CD14-positive monocyte (primary cell): ENCODE results near the gene SNX9. TPM values are rescaled to one million over a fixed set of nuclear protein-coding genes. Genes with fewer than 3 reads are reported as not detected.

Source experiments
- DNase-seq, 3 donors: peaks; one replicate each; pipeline ENCODE4 v3.0.0-alpha.2; 2011 to 2022
- H2AFZ ChIP-seq: 2 replicates; pipeline ENCODE4 v1.6.0; 2012; ENCODE audit warnings: mild to moderate bottlenecking, low read depth, low read length, inconsistent platforms; ENCODE audit not compliant: insufficient read depth, poor library complexity, severe bottlenecking
- H3K27ac ChIP-seq, 2 donors: 1 replicate in 1 of 2; 2 replicates in 1 of 2; pipeline ENCODE4 v1.5.1; 2012 to 2013; ENCODE audit warnings: low read length in 2 of 2, control low read depth in 1 of 2, inconsistent platforms in 1 of 2, low read depth in 1 of 2, mild to moderate bottlenecking in 1 of 2
- H3K27me3 ChIP-seq, 2 donors: one replicate each; pipeline versions ENCODE4 v1.6.0 to v1.6.1; 2011 to 2013; ENCODE audit warnings: low read length in 2 of 2; ENCODE audit not compliant: control insufficient read depth in 2 of 2, insufficient read depth in 2 of 2
- H3K36me3 ChIP-seq, 2 donors: replicated peaks in 1 of 2; 1 replicate in 1 of 2; 2 replicates in 1 of 2; pipeline versions ENCODE4 v1.5.1 to v1.6.1; 2012 to 2013; ENCODE audit warnings: low read length in 2 of 2, control low read depth in 1 of 2, inconsistent platforms in 1 of 2, mild to moderate bottlenecking in 1 of 2; ENCODE audit not compliant: insufficient read depth in 2 of 2, control insufficient read depth in 1 of 2
- H3K4me1 ChIP-seq, 2 donors: 1 replicate in 1 of 2; 2 replicates in 1 of 2; pipeline versions ENCODE4 v1.5.1 to v1.6.1; 2012 to 2013; ENCODE audit warnings: low read length in 2 of 2, control low read depth in 1 of 2, inconsistent platforms in 1 of 2, mild to moderate bottlenecking in 1 of 2, moderate library complexity in 1 of 2; ENCODE audit not compliant: insufficient read depth in 2 of 2, control insufficient read depth in 1 of 2
- H3K4me2 ChIP-seq: replicated peaks from 2 replicates; pipeline ENCODE3; 2012; ENCODE audit warnings: low read length, moderate library complexity, mild to moderate bottlenecking; ENCODE audit not compliant: poor library complexity, severe bottlenecking; ENCODE audit errors: extremely low read depth
- H3K4me3 ChIP-seq, 3 experiments: fragments of 200-600 bp in 1 of 3; sonication (generic) in 1 of 3; replicated peaks in 1 of 3; 1 replicate in 2 of 3; 2 replicates in 1 of 3; pipeline ENCODE4 v1.5.1; 2011 to 2013; ENCODE audit warnings: low read length in 3 of 3, mild to moderate bottlenecking in 3 of 3, control low read depth in 2 of 3, low read depth in 2 of 3, inconsistent platforms in 1 of 3, moderate library complexity in 1 of 3
- H3K79me2 ChIP-seq: 2 replicates; pipeline ENCODE4 v1.6.0; 2012; ENCODE audit warnings: mild to moderate bottlenecking, control low read depth, inconsistent platforms, low read length, moderate library complexity; ENCODE audit not compliant: insufficient read depth
- H3K9ac ChIP-seq: 2 replicates; pipeline ENCODE4 v1.6.0; 2017; ENCODE audit warnings: low read length, mild to moderate bottlenecking; ENCODE audit not compliant: insufficient read depth, poor library complexity, severe bottlenecking
- H3K9me3 ChIP-seq, 2 donors: replicated peaks in 1 of 2; 1 replicate in 1 of 2; 2 replicates in 1 of 2; pipeline versions ENCODE4 v1.5.1 to v1.6.1; 2012 to 2013; ENCODE audit warnings: low read length in 2 of 2, control low read depth in 1 of 2; ENCODE audit not compliant: control insufficient read depth in 1 of 2, insufficient read depth in 1 of 2
- H4K20me1 ChIP-seq: 2 replicates; pipeline ENCODE4 v1.6.0; 2012; ENCODE audit warnings: mild to moderate bottlenecking, low read length, control low read depth, moderate library complexity; ENCODE audit not compliant: insufficient read depth
- H3K27ac Mint-ChIP-seq, 7 donors: one replicate each; pipeline ENCODE4 v1.8.0; 2020; ENCODE audit warnings: mild to moderate bottlenecking in 7 of 7, mixed read lengths in 7 of 7, moderate library complexity in 6 of 7, inconsistent platforms in 2 of 7
- H3K27me3 Mint-ChIP-seq, 3 donors: one replicate each; pipeline ENCODE4 v1.8.0; 2021 to 2022; ENCODE audit warnings: low read depth in 3 of 3, mild to moderate bottlenecking in 3 of 3, mixed read lengths in 3 of 3, moderate library complexity in 3 of 3, inconsistent platforms in 1 of 3
- H3K36me3 Mint-ChIP-seq, 2 donors: one replicate each; pipeline ENCODE4 v1.8.0; 2020; ENCODE audit warnings: mixed read lengths in 2 of 2, inconsistent platforms in 1 of 2, mild to moderate bottlenecking in 1 of 2
- H3K4me1 Mint-ChIP-seq: one replicate; pipeline ENCODE4 v1.8.0; 2020; ENCODE audit warnings: mild to moderate bottlenecking, mixed read lengths
- H3K4me3 Mint-ChIP-seq, 2 donors: one replicate each; pipeline ENCODE4 v1.8.0; 2020; ENCODE audit warnings: mild to moderate bottlenecking in 2 of 2, mixed read lengths in 2 of 2, moderate library complexity in 1 of 2
- H3K9me3 Mint-ChIP-seq, 7 donors: one replicate each; pipeline ENCODE4 v1.8.0; 2020 to 2022; ENCODE audit warnings: mixed read lengths in 7 of 7, mild to moderate bottlenecking in 6 of 7, moderate library complexity in 6 of 7, inconsistent platforms in 2 of 7
- WGBS: methylation state at CpG from one replicate; pipeline ENCODE4 v1.1.5; 2013; ENCODE audit warnings: missing lambda C conversion rate; ENCODE audit not compliant: insufficient coverage; 5-methylcytosine and 5-hydroxymethylcytosine counted together
- intact Hi-C, 2 donors: fragments of 100-400 bp; cut with micrococcal nuclease; formaldehyde crosslinking; loops; one replicate each; pipeline versions ENCODE4 v1.15.0 to v1.15.1; 2023
- polyA plus RNA-seq, 3 donors: library from polyadenylated mRNA; depleted of rRNA in 1 of 3; unstranded in 2 of 3; stranded (reverse) in 1 of 3; fragments of 300-500 nt in 2 of 3; fragments of >200 nt in 1 of 3; fragmentation: Illumina TruSeq in 2 of 3; gene quantifications; 1 replicate in 2 of 3; 2 replicates in 1 of 3; pipeline ENCODE4 v1.2.3, GENCODE V29; 2012 to 2021
- TF ChIP-seq, protein P1 (sequence below): fragments of 200-600 bp; IDR thresholded peaks from one replicate; pipeline ENCODE4 v1.8.0; 2022; ENCODE audit warnings: antibody characterized with exemption, mild to moderate bottlenecking

SNX9 gene
- polyA plus RNA-seq, 3 donors: 5.5 to 8.1 (median 7.2) TPM

GRCh38 chr6:157895585-157895984 lies 72.5 kb downstream of the SNX9 start:
- no peaks in the 10 kb centered on the region for H3K9me3 Mint-ChIP-seq
- no peak overlapping the region for H3K4me3 Mint-ChIP-seq
- no peaks in the 10 kb centered on the region for H4K20me1 ChIP-seq
- TF ChIP-seq, protein P1, sequence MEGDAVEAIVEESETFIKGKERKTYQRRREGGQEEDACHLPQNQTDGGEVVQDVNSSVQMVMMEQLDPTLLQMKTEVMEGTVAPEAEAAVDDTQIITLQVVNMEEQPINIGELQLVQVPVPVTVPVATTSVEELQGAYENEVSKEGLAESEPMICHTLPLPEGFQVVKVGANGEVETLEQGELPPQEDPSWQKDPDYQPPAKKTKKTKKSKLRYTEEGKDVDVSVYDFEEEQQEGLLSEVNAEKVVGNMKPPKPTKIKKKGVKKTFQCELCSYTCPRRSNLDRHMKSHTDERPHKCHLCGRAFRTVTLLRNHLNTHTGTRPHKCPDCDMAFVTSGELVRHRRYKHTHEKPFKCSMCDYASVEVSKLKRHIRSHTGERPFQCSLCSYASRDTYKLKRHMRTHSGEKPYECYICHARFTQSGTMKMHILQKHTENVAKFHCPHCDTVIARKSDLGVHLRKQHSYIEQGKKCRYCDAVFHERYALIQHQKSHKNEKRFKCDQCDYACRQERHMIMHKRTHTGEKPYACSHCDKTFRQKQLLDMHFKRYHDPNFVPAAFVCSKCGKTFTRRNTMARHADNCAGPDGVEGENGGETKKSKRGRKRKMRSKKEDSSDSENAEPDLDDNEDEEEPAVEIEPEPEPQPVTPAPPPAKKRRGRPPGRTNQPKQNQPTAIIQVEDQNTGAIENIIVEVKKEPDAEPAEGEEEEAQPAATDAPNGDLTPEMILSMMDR: no peak
- H3K27ac Mint-ChIP-seq: no peak overlapping the region
- no peak overlapping the region for H3K4me2 ChIP-seq
- peaks cover 6 to 10% of the 10 kb centered on the region in 2 donors for H3K4me1 ChIP-seq
- H3K27me3 ChIP-seq: no peaks in the 10 kb centered on the region
- peaks cover 0 to 2% (median 0%) of the 10 kb centered on the region in 3 donors for H3K27me3 Mint-ChIP-seq
- intact Hi-C loops: no loop called here
- no peak overlapping the region for H3K27ac ChIP-seq
- no peaks in the 10 kb centered on the region for H3K79me2 ChIP-seq
- no peak overlapping the region for H3K9ac ChIP-seq
- no peak overlapping the region for H3K4me3 ChIP-seq
- H3K36me3 Mint-ChIP-seq: peaks cover 28 to 32% of the 10 kb centered on the region in 2 donors
- no peaks in the 10 kb centered on the region for H3K9me3 ChIP-seq
- no peak overlapping the region for H2AFZ ChIP-seq
- peaks cover 11% of the 10 kb centered on the region for H3K4me1 Mint-ChIP-seq
- no CpG with 5 or more reads among the region's 3 CpGs for WGBS
- H3K36me3 ChIP-seq: peaks cover 3 to 22% of the 10 kb centered on the region in 2 donors
- DNase-seq: no peak

DNA sequence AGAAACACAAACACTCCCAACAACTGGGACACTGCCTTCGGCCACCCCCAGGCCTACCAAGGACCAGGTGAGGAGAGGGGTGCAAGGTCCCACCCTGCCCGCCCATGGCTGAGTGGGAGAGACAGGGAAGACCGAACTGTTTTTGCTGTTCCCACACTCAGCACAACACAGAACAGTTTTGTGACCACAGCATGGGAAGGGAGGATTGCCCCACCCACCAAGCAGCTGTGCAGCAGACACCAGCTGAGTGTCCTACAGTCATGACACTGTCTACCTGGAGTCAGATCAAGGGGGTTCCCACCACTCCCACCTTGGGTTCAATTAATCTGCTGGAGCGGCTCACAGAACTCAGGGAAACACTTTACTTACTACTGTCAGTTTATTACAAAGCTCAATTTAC lies 73.9 kb downstream of the SNX9 start:
- Histone ChIP-seq H2AFZ (no peak overlapping the region), H4K20me1 (no peaks in the 10 kb centered on the region), H3K36me3 (peaks cover 3 to 22% of the 10 kb centered on the region in 2 donors), H3K27ac (no peak overlapping the region), H3K4me2 (no peak overlapping the region), H3K9me3 (no peaks in the 10 kb centered on the region), H3K4me3 (no peak overlapping the region), H3K27me3 (no peaks in the 10 kb centered on the region), H3K4me1 (peaks cover under 1 to 4% of the 10 kb centered on the region in 2 donors), H3K79me2 (no peaks in the 10 kb centered on the region), H3K9ac (no peak overlapping the region)
- WGBS: no CpG with 5 or more reads among the region's 4 CpGs
- Mint-ChIP-seq H3K9me3 (no peaks in the 10 kb centered on the region), H3K27me3 (peaks cover 0 to 2% (median 0%) of the 10 kb centered on the region in 3 donors), H3K36me3 (peaks cover 38% of the 10 kb centered on the region in 2 donors), H3K4me3 (no peak overlapping the region), H3K27ac (no peak overlapping the region), H3K4me1 (peaks cover 4% of the 10 kb centered on the region)
- TF ChIP-seq, protein P1: no peak
- no peak for DNase-seq
- intact Hi-C loops: no loop called here
